ENCODE data around the gene SLC22A17.

SLC22A17 gene

GRCh38 chr14:23302290-23303225, 50.1 kb downstream of the SLC22A17 start, which contains the start of gene PPP1R3E:
Gene PPP1R3E, minus strand, starts transcription at chr14:23302859. Its CDS starts 283 bp downstream, at chr14:23302576.
- peak; percentile 87 for DNase-seq

GRCh38 chr14:23301969-23302289, 50.8 kb downstream of the SLC22A17 start:
- peak; percentile 51 for DNase-seq

- peak; percentile 95 for DNase-seq
Observed at GRCh38 chr14:23301288-23301968, 51.3 kb downstream of the SLC22A17 start.

- peak; percentile 5 for DNase-seq
Observed at GRCh38 chr14:23300687-23301223, 51.9 kb downstream of the SLC22A17 start.

- DNase-seq: no peak
Observed at GRCh38 chr14:23299986-23300686, 52.6 kb downstream of the SLC22A17 start.

- no peak for DNase-seq
Observed at GRCh38 chr14:23299211-23299957, 53.3 kb downstream of the SLC22A17 start.

- no peak for DNase-seq
Observed at GRCh38 chr14:23297611-23298277, 54.9 kb downstream of the SLC22A17 start.

- no peak for DNase-seq
Observed at GRCh38 chr14:23297096-23297495, 55.6 kb downstream of the SLC22A17 start.
